HEK293T (cell line): ENCODE data around the gene RWDD4.

Source experiments
- CTCF ChIA-PET: fragments of 350-600 bp; formaldehyde crosslinking; extraction: SDS; loops from one replicate; lab custom pipeline; 2021; ENCODE audit warnings: antibody characterized with exemption, inconsistent platforms; lab: Yijun Ruan, JAX
- POLR2A ChIA-PET: fragments of 350-600 bp; formaldehyde crosslinking; extraction: SDS; loops from one replicate; lab custom pipeline; 2020; ENCODE audit warnings: antibody characterized with exemption, inconsistent platforms; lab: Yijun Ruan, JAX
- DNase-seq: peaks from one replicate; pipeline ENCODE4 v3.0.0; 2012; ENCODE audit warnings: mixed read lengths; ENCODE audit errors: extremely low spot score
- ARNT ChIP-seq: fragments of 450-650 bp; IDR thresholded peaks from 2 replicates; pipeline ENCODE4 v1.6.1; 2017; ENCODE audit warnings: mild to moderate bottlenecking
- BHLHE40 ChIP-seq: fragments of 450-650 bp; IDR thresholded peaks from 2 replicates; pipeline ENCODE4 v1.6.1; 2016; ENCODE audit warnings: mild to moderate bottlenecking, moderate library complexity, borderline replicate concordance
- CTBP1 ChIP-seq: fragments of 450-650 bp; IDR thresholded peaks from 2 replicates; pipeline ENCODE4 v1.6.1; 2016; ENCODE audit warnings: borderline replicate concordance
- ELF4 ChIP-seq: fragments of 450-650 bp; IDR thresholded peaks from 2 replicates; pipeline ENCODE4 v1.6.1; 2017; ENCODE audit warnings: antibody characterized with exemption
- FOXA1 ChIP-seq: fragments of 450-650 bp; IDR thresholded peaks from 2 replicates; pipeline ENCODE4 v1.6.1; 2016; ENCODE audit warnings: mild to moderate bottlenecking
- FOXK2 ChIP-seq: fragments of 450-650 bp; IDR thresholded peaks from 2 replicates; pipeline ENCODE4 v1.6.1; 2016; ENCODE audit warnings: mild to moderate bottlenecking
- FOXM1 ChIP-seq: fragments of 450-650 bp; IDR thresholded peaks from 2 replicates; pipeline ENCODE4 v1.6.1; 2017; ENCODE audit warnings: mild to moderate bottlenecking, borderline replicate concordance
- HDGF ChIP-seq: fragments of 450-650 bp; IDR thresholded peaks from 2 replicates; pipeline ENCODE4 v1.6.1; 2017; ENCODE audit warnings: antibody characterized with exemption, borderline replicate concordance
- L3MBTL2 ChIP-seq: fragments of 450-650 bp; conservative IDR thresholded peaks from 2 replicates; pipeline ENCODE4 v1.6.1; 2016; ENCODE audit warnings: mild to moderate bottlenecking
- LEF1 ChIP-seq: fragments of 450-650 bp; IDR thresholded peaks from 2 replicates; pipeline ENCODE4 v1.6.1; 2017; ENCODE audit warnings: mild to moderate bottlenecking, borderline replicate concordance
- NFRKB ChIP-seq: fragments of 450-650 bp; IDR thresholded peaks from 2 replicates; pipeline ENCODE4 v1.6.1; 2016; ENCODE audit warnings: mild to moderate bottlenecking, moderate library complexity
- SP1 ChIP-seq: fragments of 450-650 bp; IDR thresholded peaks from 2 replicates; pipeline ENCODE4 v1.6.1; 2017
- SUZ12 ChIP-seq: fragments of 450-650 bp; IDR thresholded peaks from 2 replicates; pipeline ENCODE4 v1.6.1; 2016; ENCODE audit warnings: mild to moderate bottlenecking
- TARDBP ChIP-seq: fragments of 450-650 bp; IDR thresholded peaks from 2 replicates; pipeline ENCODE4 v1.6.1; 2016
- ZNF384 ChIP-seq: fragments of 450-650 bp; IDR thresholded peaks from 2 replicates; pipeline ENCODE4 v1.6.1; 2016
- TF ChIP-seq, protein P1 (sequence below): fragments of 450-650 bp; IDR thresholded peaks from 2 replicates; pipeline ENCODE4 v1.6.1; 2016

The RWDD4 gene

DNA sequence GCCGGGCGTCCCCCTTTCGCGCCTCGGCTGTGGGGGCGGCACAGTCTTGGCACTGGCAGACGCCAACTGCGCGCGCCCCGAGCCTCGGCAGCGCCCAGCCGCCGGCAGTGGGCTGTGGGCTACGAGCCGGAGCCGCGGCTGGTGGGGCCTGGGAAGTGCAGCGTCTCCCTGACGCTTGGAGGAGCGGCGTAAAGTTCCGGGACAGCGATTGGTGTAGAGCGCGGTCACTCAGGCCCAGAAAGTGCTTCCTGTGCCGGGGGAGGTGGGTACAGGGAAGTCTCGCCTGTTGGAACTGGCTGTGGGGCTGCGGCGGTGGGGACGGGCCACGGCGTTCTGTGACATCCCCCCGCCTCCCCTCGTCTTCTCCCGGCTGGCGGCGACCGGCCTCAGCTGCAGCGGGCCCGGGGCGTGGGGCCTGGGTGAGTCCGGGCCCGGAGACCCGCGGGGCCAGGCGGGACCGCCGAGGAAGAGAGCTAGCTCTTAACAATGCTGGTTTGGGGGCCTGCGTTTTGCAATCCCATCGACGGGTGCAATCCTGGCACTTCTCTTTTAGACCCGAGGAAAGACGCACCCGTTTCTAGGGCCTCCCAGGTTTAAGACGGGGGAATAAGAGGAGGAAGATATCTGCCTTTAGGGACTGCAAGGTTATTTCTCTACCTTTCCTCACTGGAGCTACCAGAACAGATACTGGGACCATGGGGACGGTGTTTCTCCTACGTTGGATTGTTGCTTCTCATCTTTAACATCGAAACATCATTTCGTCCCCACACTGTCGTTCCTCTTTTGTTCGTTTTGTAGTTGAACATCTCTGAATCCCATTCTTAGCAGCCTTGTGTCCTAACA, at the start of gene RWDD4, which contains the start of gene TRAPPC11:
Gene RWDD4, minus strand, starts transcription at position 157 of the 843 bp plus-strand sequence. CDS start 233 bp downstream, outside the sequence.
Gene TRAPPC11, plus strand, starts transcription at position 265 of the 843 bp plus-strand sequence. CDS start 4,575 bp downstream, outside the sequence.
- TF ChIP-seq SP1 (no peak), ELF4 (peak; percentile 50; the same call in 1 of the 2 replicates)
- TF ChIP-seq, protein P1, sequence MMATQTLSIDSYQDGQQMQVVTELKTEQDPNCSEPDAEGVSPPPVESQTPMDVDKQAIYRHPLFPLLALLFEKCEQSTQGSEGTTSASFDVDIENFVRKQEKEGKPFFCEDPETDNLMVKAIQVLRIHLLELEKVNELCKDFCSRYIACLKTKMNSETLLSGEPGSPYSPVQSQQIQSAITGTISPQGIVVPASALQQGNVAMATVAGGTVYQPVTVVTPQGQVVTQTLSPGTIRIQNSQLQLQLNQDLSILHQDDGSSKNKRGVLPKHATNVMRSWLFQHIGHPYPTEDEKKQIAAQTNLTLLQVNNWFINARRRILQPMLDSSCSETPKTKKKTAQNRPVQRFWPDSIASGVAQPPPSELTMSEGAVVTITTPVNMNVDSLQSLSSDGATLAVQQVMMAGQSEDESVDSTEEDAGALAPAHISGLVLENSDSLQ, result peak; percentile 99
- ChIA-PET CTCF (interaction anchor here (0.6 to 1.0 kb wide), 2 partner anchors 11 to 96 kb away, joined by 3 read pairs; no protein-coding TSS in a partner anchor), POLR2A (interaction anchor here (0.7 to 1.1 kb wide), 3 partner anchors 47 to 165 kb away, joined by 3 to 4 read pairs (median 3); no protein-coding TSS in a partner anchor)
- peak; percentile 87 for DNase-seq

DNA sequence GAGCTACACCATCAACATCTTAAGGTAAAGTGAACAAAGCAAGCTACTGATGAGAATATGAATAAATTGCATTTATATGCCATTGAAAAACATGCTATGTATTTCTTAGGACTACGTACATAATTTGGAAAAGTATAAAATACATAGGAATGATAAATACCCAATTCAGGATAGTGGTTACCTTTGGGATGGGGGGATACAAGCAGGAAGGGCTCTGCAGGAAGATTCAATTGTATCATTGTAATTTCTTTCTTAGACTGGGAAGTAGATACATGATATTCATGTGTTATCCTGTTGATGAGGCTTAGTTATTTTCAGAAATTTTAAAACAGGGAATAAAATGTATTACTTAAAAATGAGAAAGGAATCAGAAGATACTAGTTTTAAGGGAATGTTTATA, 43.5 kb upstream of the RWDD4 start:
- ChIA-PET CTCF (interaction anchor here (0.6 kb wide), 1 partner anchor 454 kb away, joined by 3 read pairs; no protein-coding TSS in a partner anchor), POLR2A (no interaction called here)
- no peak for DNase-seq
- TF ChIP-seq, protein P1, result no peak
- TF ChIP-seq BHLHE40 (no peak), FOXM1 (no peak)

DNA sequence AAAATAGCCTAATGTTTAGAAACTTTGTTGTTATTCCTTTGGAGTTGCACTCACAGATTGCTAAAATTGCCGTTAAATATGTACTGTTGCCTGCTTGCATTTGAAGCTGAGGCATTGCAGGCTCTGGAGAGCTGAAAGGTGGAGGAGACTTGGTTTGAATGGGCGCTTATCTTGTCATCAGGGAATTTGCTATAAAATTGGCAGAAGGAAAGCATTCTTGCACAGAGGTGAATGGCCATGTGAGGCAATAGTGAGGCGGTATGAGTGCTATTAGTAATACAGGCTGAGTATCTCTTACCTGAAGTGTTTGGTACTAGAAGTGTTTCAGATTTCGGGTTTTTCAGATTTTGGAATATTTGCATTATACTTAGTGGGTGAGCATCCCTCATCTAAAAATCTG, 41.4 kb upstream of the RWDD4 start:
- ChIA-PET CTCF (no interaction called here), POLR2A (no interaction called here)
- TF ChIP-seq L3MBTL2 (no peak), CTBP1 (no peak), BHLHE40 (no peak), FOXM1 (no peak)
- TF ChIP-seq, protein P1, result no peak
- no peak for DNase-seq

DNA sequence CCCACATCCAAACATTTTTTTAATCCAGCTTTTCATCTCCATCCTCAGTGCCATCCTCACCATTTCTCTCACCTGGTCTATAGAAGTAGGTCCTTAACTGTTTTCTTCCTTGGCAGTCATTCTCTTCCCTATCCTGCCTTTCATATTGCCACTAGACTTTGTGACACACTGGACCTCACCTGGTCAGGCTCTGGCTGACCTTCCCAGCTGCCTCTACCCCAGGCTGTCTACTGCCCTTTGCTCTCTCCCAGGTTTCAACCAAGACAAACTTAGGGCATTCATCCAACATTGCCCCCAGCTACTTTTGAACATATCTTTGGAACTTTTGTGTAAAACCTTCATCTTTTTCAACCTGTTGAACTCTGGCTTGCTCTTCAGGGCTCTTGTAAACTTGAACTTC, 39.9 kb upstream of the RWDD4 start:
- TF ChIP-seq CTBP1, result no peak
- no peak for TF ChIP-seq NFRKB
- TF ChIP-seq SP1, result no peak
- no peak for TF ChIP-seq ARNT
- no peak for TF ChIP-seq L3MBTL2
- TF ChIP-seq FOXA1, result no peak
- no peak for TF ChIP-seq ZNF384
- TF ChIP-seq ELF4, result no peak
- no peak for TF ChIP-seq TARDBP
- TF ChIP-seq BHLHE40, result no peak
- no peak for TF ChIP-seq FOXK2
- no peak for TF ChIP-seq SUZ12
- TF ChIP-seq HDGF, result no peak
- TF ChIP-seq, protein P1, result no peak
- ChIA-PET POLR2A (no interaction called here), CTCF (no interaction called here)
- no peak for DNase-seq

DNA sequence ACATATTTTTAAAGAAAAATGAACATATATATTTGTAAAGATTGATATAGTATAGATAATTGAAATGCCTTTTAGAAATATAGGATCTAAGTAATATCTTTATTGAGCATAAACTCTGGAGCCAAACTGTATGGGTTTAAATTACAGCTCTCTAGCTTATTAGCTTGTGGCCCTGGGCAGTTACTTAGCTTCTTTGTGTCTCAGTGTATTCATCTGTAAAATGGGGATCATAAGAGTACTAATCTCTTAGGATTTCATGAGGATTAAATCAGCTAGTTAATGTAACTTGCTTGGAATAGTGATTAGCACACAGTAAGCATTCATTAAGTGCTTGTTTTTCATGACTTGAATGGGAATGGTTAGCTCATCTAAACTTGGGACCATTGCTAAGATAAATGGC, 32.9 kb upstream of the RWDD4 start:
- ChIA-PET CTCF (no interaction called here), POLR2A (no interaction called here)
- DNase-seq, result no peak
- no peak for TF ChIP-seq BHLHE40
- no peak for TF ChIP-seq LEF1

DNA sequence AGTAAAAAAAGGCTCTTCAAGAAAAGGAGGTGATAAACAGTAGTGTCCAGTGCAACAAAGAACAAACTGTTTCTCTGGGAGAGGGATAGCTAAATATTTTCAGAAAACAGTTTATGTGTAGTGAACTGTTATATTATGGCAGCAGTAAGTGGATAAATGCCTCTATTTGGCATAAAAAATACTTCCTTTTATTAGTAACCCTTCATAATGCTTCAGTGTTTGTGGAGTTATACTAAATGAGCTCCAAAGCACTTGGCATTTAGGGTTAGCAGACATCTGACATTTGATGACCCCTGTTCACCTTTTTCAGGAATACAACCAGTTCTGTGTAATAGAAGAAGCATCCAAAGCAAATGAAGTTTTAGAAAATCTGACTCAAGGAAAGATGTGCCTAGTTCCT, 32.0 kb upstream of the RWDD4 start:
- TF ChIP-seq FOXA1, result no peak
- no peak for TF ChIP-seq SUZ12
- TF ChIP-seq L3MBTL2, result no peak
- no peak for TF ChIP-seq ELF4
- no peak for TF ChIP-seq SP1
- no peak for TF ChIP-seq ZNF384
- no peak for TF ChIP-seq NFRKB
- ChIA-PET CTCF (no interaction called here), POLR2A (interaction anchor here (0.8 kb wide), 1 partner anchor 190 kb away, joined by 4 read pairs; no protein-coding TSS in a partner anchor)
- DNase-seq, result no peak
